Left forelimb (tissue), 1 donor: ENCODE measurements around the gene SIK2.
"Not testable (repeated sequence)": the region's sequence is repeated elsewhere in the genome, so short reads cannot be mapped to it uniquely, and the experiment has no call there.

Experiments
- DNase-seq: peaks from one replicate; pipeline ENCODE4 v3.0.0-alpha.2; 2018; ENCODE audit warnings: low spot score

Gene SIK2

GRCh38 chr11:111698852-111699559, 96.8 kb downstream of the SIK2 start:
- no peak for DNase-seq

- DNase-seq = no peak
Observed at GRCh38 chr11:111699579-111700156, 97.4 kb downstream of the SIK2 start.

- DNase-seq = no peak
Observed at GRCh38 chr11:111700162-111700561, 97.9 kb downstream of the SIK2 start.

GRCh38 chr11:111702623-111703022, 100.4 kb downstream of the SIK2 start:
- no peak for DNase-seq

GRCh38 chr11:111703576-111703975, 101.3 kb downstream of the SIK2 start:
- no peak for DNase-seq

- DNase-seq = no peak
Observed at GRCh38 chr11:111707039-111707690, 104.9 kb downstream of the SIK2 start.

- DNase-seq = no peak
Observed at GRCh38 chr11:111707691-111708067, 105.4 kb downstream of the SIK2 start.

GRCh38 chr11:111714522-111714921, 112.3 kb downstream of the SIK2 start:
- no peak for DNase-seq

GRCh38 chr11:111715142-111715816, 113.0 kb downstream of the SIK2 start:
- DNase-seq = no peak

- DNase-seq = not testable (repeated sequence)
Observed at GRCh38 chr11:111717660-111718059, 115.4 kb downstream of the SIK2 start.

GRCh38 chr11:111718436-111718835, 116.2 kb downstream of the SIK2 start:
- DNase-seq = no peak

- no peak for DNase-seq
Observed at GRCh38 chr11:111718859-111719258, 116.6 kb downstream of the SIK2 start.

GRCh38 chr11:111719379-111719778, 117.1 kb downstream of the SIK2 start:
- no peak for DNase-seq

- no peak for DNase-seq
Observed at GRCh38 chr11:111720801-111721494, 118.7 kb downstream of the SIK2 start.

- no peak for DNase-seq
Observed at GRCh38 chr11:111722501-111722900, 120.3 kb downstream of the SIK2 start.

- no peak for DNase-seq
Observed at GRCh38 chr11:111723595-111723994, 121.3 kb downstream of the SIK2 start.

- DNase-seq = no peak
Observed at GRCh38 chr11:111724615-111725129, 122.4 kb downstream of the SIK2 start.

- DNase-seq = no peak
Observed at GRCh38 chr11:111725621-111726020, 123.4 kb downstream of the SIK2 start.

GRCh38 chr11:111726301-111726713, 124.1 kb downstream of the SIK2 start:
- DNase-seq = no peak

GRCh38 chr11:111727431-111727830, 125.2 kb downstream of the SIK2 start:
- DNase-seq = no peak

- DNase-seq = no peak
Observed at GRCh38 chr11:111729071-111729830, 127.0 kb downstream of the SIK2 start.
